DMS 273 (cell line): ENCODE data around the gene SRP72.

Experiments used
- DNase-seq: peaks from one replicate; lab custom pipeline; 2025; ENCODE audit not compliant: unreplicated experiment; lab: John Stamatoyannopoulos, UW

SRP72 gene

DNA sequence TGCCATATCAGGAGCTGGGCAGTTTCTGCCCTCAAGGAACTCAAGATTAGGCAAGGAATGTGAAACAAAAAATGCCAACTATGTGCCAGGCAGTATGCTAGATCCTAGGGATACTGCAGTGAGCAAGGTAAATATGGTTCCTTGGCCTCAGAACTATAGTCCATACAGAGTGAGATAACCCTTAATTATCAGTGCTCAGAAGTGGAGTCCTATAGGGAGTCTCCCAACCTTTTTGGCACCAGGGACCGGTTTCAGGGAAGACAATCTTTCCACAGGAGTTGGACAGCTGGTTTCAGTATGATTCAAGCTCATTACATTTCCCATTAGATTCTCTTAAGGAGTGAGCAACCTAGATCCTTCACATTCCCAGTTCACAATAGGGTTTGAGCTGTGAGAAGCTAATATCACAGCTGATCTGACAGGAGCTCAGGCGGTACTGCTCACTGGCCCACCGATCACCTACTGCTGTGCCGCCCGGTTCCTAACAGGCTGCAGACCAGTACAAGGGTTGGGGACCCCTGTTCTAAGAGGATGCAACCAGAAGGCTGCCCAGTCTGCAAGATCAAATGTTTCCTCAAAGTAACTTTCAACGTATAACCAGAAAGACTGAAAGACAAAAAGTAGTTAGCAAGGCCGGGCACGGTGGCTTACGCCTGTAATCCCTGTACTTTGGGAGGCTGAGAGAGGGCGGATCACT is 1.7 kb upstream of the SRP72 start:
- DNase-seq, result peak; percentile 61

DNA sequence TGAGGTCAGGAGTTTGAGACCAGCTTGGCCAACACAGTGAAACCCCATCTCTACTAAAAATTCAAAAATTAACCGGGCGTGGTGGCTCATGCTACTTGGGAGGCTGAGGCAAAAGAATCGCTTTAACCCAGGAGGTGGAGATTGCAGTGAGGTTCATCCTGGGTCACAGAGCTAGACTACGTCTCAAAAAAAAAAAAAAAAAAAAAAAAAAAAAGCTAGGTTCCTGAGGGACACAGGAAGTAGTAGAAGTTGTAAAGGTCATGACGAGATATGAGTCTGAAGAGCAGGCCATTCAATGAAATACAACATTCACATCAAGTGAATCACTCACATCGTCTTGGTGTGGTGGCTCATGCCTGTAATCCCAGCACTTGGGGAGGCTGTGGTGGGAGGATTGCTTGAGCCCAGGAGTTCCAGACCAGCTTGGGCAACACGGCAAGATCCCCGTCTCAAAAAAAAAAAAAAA is 1.1 kb upstream of the SRP72 start:
- peak; percentile 30 for DNase-seq

DNA sequence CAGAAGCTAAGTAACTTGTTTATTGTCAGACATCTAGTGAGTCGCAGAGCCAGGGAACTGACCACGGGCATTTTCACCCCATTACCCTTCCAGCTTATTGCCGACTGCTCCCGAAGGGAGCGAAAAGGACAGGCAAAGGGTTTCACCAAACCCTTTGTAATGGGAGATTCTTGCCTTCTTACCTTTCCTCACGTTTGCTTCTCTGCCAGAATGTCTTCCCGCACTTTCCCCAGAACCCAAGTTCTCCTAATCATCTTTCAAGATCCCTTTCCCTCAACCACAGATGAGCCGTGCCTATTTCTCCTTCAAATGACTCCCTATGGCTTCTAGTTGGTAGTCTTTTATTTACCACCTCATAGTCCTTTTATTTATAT is 520 bp upstream of the SRP72 start:
- DNase-seq, result peak; percentile 37

DNA sequence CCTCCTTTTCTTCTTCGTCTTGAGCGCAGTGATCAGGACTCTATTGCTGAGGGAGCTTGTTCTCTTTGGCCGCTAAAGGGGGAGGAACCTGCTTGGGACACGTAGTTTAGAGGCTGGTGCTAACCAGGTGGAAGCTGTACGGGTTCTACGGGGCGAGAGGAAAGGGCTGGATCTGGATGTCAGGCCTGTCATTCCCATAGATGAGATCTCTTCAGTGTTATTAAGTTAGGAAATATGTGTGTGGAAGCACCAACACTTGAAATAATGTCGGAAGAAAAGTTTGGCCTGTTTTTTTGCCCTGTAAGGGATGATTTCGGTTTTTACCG is 643 bp downstream of the SRP72 start:
- peak; percentile 68 for DNase-seq

DNA sequence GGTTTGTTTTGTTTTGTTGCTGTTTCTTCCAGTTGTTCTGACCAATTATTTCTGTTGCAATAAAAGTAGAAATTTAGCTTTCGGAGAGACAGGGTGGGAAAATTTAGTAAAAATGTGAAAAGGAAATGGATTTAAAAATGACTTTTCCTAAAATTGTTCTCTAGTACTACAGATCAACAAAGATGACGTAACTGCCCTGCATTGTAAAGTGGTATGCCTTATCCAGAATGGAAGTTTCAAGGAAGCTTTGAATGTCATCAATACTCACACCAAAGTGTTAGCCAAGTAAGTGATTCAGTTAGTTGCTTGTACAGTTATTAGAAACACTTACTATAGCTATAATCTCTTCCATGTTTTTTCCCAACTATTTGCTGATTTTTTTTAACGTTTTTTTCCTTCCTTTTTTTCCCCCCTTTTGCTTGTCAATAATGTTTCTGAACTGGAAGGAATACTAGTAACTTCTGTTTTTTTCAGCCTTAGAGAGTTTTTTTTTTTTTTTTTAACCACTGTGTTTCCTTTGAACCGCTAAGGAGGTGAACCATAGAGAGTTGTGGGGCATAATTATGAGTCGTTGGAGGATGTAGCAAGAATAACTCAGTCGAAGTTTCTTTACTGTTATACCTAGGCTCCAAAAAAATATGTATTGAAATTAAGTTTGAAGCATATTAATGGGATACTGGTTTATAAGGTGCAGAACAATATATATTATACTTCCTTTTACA is 2.2 kb downstream of the SRP72 start:
- no peak for DNase-seq

DNA sequence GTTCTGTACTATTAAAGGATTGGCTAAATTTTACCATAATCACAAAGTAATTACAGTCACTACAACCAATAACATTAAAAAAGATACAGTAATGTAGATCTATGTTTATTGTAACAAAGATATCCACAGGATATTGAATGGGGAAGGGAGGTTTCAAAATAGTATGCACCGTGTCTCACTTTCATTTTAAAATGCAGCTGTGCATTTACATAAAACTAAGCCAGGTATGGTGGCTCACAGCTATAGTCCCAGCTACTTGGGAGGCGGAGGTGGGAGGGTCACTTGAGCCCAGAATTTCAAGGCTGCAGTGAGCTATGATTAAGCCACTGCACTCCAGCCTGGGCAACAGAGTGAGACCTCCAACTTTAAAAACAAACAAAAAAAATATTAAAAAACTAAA is 8.5 kb downstream of the SRP72 start:
- no peak for DNase-seq

DNA sequence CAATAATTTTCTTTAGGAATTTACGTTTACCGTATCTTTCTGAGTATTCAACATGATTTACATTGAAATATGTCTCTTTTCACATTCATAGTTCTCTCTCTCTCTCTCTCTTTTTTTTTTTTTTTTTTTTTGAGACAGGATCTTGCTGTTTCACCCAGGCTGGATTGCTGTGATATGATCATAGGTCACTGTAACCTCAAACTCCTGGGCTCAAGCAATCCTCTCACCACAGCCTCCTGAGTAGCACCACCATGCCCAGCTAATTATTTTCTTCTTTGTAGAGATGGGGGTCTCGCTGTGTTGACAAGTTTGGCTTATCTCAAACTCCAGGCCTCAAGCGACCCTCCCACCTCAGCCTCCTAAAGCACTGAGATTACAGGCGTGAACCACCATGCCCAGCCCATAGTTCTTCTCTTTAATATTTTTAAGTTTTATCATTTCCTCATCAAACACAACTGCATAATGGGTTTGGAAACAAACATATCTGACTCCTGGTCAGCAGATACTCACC is 9.8 kb downstream of the SRP72 start:
- DNase-seq, result no peak

DNA sequence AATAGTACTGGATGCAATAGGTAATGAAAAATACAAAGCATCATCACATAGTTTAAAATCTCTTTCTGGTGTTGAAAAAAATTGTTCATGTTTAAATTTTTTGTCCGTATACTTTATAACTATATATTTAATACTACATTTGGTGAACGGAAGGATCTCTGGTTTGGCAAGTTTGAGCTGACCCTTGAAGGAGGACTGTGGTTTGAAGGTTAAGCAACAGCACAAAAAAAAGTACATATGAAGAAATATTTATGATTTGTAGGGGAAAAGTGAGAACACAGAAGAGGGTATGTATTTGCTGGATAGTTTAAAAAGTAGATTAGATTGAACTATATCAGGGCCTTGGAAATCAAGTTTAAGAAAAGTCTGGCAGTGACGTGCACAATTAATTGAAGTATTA is 13.3 kb downstream of the SRP72 start:
- DNase-seq, result no peak

DNA sequence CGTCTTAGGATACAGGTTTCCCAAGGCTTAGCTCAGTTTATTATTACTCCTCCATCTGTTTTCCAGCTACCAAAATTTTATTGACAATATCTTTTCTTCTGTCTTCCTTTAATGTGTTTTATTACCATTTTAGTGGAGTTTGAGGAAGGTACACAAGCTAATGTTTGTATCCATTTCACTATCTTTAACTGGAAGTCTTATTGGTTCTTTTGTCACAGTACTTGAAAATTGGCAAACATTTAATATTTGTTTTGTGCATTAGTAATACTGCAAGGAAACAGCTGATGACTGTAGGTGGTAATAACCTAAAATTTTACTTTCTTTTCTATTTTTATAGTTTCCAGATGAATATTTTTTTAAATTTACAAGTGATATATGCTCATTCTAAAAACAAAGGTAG is 28.8 kb downstream of the SRP72 start:
- no peak for DNase-seq

DNA sequence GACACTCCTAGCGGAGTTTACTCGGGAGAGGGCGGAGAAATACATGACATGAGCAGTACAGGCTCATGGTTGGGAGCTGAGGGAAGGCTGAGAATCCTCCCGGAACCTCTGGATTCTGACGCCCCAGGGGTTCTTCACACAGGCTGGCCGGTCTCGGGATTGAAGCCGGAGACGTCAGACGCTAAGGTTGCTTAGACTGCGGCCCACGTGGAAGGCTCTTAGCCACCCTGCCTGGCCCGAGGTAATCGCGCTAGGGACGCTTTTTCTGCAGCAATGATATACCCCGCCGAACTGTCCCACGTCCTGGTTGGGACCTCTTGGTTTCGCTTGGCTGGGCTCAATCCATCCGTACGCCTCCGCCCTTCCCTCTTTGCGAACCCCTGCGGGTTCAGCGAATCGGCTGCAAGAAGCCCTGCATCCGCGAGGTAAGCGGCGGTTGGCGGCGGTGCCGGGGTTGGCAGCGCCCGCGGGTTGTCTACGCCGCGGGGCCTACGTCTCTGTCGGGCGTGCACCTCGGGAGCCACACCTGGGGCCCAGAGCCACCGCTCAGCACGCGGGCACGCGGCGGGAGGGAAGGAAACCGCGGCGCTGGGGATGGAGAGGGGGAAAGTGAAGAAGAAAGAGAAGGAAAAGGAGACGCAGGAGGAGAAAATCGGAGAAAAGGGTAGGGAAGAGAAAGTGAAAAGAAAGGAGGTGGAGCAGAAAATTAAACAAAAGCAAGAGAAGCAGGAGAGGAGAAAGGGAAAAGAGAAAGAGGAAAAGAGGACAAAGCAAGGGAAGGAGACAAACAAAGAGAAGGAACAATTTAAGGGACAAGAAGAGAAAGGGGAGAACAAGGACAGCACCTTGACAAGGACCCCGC is 38.1 kb downstream of the SRP72 start, which contains the start of gene ARL9:
Gene ARL9, plus strand, starts transcription at position 523 of the 862 bp plus-strand sequence. Its CDS starts 72 bp downstream, at position 595.
- peak; percentile 71 for DNase-seq

DNA sequence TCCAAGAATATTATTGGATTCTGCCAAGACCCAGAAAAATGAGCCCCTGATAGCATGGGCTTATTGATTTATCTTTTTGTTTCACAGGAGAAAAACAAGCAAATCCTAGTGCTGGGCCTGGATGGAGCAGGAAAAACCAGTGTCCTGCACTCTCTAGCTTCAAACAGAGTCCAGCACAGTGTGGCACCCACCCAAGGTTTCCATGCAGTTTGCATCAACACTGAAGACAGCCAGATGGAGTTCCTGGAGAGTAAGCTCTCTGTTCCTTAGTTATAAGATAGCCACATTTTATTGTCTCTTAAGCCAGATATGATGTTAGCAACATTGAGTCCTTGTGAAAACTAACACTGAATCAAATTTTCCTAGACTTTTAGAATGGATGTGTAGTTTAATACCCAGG is 43.7 kb downstream of the SRP72 start:
- DNase-seq, result peak; percentile 6

DNA sequence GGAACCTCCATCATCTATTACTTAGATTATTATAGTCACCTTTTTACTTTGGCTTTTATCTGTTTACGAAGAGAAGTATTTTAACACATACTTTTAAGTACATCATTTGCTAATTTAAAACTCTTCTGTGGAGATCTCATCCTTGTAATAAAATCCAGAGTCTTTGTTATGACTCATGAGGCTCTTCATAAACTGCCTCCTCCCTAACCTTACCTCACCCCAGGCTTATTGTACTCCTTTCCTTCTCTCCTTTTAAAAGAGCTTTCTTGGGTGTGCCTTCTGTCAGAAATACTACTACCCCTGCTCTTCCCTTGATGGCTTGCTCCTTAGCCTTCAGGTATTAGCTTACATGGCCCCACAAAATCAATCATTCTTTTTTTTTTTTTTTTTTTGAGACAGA is 44.7 kb downstream of the SRP72 start:
- DNase-seq, result no peak

DNA sequence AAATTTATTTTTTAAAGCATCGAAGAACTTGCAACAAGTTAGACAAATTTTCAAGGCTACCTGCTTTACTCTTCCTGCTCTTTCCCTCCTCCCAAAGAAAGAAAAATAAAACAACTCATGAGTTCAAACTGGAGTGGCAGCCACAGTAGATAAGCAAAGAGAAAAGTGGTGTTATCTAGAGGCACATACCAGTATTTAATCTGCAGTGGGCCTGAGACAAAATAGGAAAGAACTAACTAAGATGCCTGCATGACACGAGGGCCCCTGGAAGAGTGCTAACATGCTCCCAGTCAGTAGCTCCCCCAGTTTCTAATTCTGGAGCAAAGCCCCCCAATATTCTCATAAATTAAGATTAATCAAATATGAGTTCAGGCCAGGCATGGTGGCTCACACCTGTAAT is 46.1 kb downstream of the SRP72 start:
- no peak for DNase-seq

DNA sequence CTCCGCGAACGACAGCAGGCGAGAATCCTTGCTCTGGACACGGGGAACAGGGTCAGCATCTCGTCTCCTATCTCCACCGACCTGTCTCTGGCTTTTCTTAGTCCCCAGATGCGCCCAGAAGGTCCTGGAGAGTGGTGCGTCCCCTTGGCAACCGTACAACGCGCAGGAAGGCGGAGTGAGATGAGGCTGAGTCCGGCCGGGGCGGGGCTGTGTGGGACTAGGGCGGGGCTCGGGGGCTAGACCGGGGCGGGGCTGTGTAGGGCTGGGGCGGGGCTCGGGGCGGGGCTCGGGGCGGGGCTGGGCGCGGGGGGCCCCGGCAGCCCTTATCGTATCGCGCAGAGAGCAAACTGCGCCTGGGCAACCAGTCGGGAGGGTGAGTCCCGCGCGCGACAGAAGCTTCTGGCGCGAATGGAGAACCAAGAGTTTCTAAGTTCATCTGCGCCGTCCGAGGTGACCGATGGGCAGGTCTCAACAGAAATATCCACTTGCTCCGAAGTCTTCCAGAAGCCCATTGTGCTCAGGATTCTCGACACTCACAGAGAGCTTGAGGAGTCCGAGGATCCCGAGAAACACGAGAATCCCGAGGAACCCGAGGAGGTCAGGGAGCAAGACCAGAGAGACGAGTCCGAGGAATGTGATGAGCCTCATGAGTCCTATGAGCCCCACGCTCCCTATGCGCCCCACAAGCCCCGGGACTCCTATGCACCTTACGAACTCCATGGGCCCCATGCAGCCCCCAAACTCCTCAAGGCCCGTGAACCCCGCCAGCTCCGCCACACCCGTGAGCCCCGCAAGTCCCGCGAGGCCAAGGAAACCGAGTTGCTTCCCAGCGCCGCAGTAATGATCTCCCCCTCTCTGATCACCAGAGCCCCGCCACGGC is 63.1 kb downstream of the SRP72 start:
- DNase-seq, result peak; percentile 89

DNA sequence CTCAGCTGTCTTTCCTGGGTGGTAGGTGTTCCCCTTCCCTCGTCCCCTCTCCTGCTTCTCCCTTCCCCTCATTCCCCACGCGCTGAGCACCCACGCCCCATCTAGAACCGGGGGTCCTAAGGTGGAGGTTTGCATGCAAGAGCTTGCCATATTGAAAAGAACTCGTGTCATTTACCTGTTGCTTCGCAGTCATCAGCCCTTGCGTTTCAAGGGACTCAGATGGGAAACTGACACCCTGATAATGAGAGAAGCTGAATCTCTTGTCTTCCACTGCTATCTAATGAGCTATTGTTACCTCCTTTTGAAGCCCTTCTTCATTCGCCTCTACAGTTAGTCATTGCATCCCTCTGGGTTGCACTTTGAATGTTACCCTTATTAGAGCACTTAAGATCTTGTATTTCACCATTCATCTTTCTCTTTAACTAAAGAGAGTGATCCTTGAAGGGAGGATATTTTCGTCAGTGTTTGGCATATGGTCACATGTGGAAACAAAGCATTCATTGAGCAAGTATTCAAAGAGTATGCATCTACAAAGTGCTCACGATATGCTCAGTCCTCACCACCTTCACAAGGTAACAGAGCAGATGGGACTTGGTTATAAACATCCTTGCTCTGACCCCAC is 63.8 kb downstream of the SRP72 start:
- DNase-seq, result no peak

DNA sequence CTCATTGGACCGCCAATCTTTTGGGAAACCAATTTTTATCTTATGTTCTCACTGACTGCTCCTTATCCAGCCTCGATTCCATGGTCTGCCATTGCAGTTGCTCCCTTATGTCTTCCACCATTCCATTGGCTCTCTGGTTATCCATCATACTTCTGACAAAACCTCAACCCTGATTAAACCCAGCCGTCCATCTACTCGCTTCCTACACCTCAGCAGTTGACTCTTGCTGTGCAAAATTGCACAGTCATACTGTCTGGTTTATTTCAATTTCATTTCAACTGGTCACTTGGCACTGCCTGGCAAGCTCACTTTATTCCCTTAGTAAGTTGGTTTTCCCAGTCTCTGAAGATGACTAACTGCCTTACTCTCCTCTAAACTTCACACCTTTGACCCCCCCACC is 64.4 kb downstream of the SRP72 start:
- DNase-seq, result no peak

DNA sequence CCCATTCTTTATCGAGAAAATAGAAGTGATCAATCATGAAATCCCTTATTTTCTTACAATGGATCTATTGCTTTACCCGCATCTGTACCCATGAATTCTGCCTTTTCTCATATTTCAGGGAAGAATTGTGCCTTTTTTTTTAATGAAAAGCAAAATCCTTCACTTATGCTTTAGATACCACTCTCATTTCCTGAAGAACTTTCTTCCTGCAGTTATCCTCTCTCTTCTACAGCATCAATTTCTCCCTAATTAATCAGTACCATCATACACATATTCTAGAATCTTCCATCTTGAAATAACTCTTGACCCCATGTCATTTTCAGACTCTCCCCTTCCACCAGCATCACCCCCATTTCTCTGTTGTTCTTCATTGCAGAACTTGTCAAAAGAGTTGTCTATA is 64.8 kb downstream of the SRP72 start:
- no peak for DNase-seq

DNA sequence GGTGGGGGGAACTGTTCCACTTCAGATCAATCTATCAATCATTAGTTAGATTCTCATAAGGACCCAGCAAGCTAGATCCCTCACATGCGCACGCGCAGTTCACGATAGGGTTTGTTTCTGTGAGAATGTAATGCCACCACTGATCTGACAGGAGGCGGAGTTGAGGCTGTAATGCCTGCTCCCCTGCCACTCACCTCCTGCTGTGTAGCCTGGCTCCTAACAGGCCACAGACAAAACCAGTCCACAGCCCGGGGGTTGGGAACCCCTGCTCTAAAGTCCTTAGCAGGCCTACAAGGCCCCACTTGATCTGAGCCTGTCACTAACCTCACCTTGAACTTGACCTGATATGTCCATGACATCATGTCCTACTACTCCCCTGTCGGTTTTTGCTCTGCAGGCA is 68.5 kb downstream of the SRP72 start:
- DNase-seq, result no peak

DNA sequence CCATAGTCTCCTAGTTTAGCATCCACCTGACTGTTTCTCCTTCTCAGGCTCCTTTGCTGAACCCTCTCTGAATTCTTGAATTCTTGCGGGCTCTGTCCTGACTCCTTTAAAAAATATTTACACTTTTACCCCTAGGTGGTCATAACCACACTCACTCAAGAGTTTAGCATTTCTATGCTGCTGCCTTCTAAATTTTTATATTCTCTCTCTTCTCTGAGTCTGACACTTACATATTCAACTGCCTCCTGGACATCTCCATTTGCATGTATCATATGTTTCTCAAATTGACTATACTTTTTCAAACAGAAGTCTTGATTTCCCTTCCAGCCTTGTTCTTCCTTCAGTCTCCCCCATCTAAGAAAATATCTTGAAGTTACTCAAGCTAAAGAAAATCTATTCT is 69.7 kb downstream of the SRP72 start:
- DNase-seq, result no peak

DNA sequence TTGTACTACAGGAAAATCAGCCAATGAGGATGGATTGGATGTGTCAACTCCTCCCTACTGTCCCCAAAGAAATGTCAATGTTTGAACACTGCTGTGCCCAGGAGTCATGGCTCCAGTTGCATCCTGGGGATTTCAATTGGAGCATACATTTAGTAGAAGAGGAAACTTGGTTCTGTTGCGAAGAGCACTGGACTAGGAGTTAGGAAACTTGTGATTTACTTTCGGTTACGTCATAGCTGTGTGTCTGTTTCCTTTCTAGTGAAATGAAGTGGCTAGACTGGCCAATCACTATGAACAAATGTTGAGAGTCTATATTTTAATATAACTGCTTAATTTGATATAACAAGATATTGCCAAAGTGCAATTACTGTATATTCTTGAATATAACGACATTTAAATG is 73.4 kb downstream of the SRP72 start:
- DNase-seq, result no peak
